Measurements from ENCODE around the gene LGALS1.
"Not testable (repeated sequence)": the region's sequence is repeated elsewhere in the genome, so short reads cannot be mapped to it uniquely, and the experiment has no call there.

LGALS1 gene

DNA sequence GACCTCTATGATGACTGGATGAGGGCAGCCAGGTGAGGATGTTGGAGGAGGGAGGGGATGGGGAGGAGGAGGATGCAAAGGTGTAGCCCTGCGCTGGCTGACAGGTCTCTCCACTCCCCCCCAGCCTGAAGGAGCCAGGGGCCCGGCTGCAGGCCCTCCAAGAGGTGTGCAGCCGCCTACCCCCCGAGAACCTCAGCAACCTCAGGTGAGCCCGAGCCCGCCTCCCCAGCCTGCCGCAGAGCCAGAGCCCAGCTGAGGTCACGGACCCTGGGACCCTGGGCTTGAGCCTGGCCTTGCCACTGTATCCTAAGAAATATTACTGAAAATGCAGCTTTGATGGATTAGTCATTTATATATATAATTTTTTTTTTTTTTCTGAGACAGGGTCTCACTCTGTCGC is 28.1 kb upstream of the LGALS1 start:
- DNase-seq (ENCODE audit: low read depth) = no peak
- TF ChIP-seq, protein P1, sequence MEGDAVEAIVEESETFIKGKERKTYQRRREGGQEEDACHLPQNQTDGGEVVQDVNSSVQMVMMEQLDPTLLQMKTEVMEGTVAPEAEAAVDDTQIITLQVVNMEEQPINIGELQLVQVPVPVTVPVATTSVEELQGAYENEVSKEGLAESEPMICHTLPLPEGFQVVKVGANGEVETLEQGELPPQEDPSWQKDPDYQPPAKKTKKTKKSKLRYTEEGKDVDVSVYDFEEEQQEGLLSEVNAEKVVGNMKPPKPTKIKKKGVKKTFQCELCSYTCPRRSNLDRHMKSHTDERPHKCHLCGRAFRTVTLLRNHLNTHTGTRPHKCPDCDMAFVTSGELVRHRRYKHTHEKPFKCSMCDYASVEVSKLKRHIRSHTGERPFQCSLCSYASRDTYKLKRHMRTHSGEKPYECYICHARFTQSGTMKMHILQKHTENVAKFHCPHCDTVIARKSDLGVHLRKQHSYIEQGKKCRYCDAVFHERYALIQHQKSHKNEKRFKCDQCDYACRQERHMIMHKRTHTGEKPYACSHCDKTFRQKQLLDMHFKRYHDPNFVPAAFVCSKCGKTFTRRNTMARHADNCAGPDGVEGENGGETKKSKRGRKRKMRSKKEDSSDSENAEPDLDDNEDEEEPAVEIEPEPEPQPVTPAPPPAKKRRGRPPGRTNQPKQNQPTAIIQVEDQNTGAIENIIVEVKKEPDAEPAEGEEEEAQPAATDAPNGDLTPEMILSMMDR (IDR thresholded peaks at IDR 0.05; ENCODE audit: control insufficient read depth, insufficient read depth, low read depth, low read length, missing control alignments) = no peak
- no peak overlapping the region for H3K4me3 ChIP-seq (ENCODE audit: control insufficient read depth, low read depth, low read length)

DNA sequence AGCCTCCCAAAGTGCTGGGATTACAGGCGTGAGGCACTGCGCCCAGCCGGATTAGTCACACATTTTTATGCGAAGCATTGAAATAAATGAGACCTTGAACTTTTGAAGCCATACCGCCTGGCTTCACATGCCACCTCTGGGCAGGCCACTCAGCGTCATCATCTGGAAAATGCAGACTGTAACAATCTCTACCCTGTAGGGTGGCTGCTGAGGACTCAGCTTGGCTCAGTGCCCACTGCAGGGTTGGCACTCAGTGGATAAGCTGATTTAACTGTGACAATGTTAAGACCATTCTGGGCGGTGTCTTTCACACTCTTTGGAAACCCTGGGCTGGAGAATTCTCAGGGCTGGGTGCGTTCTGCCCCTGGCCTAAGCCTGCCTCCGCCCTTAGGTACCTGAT is 27.5 kb upstream of the LGALS1 start:
- no peak overlapping the region for H3K4me3 ChIP-seq (ENCODE audit: control insufficient read depth, low read depth, low read length)
- no peak for DNase-seq (ENCODE audit: low read depth)
- TF ChIP-seq, protein P1 (IDR thresholded peaks at IDR 0.05; ENCODE audit: control insufficient read depth, insufficient read depth, low read depth, low read length, missing control alignments) = no peak

DNA sequence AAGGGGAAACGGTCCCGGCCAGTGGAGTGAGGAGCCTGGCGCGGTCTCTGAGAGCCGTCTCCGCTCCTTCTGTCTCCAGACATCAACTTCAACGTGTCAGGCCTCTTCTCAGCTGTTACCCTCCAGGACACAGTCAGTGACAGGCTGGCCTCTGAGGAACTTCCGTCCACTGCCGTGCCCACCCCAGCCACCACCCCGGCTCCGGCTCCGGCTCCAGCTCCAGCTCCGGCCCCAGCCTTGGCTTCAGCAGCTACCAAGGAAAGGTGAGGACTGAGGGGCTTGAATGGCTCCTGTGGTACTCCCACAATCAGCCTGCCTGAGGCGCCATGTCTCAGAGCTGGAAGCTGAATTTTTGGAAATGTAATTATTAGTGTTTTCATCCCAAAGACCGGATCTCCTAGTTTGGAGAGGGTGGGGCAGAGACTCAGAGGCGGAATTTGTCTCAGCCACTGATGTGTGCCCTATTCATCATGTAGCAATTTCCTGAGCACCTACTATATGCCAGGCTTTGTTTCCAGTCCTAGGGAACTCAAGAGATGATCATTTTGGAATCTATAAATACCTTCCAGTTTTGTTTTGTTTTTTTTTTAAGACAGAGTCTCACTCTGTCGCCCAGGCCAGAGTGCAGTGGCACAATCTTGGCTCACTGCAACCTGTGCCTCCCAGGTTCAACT is 24.8 kb upstream of the LGALS1 start:
- no peak overlapping the region for H3K4me3 ChIP-seq (ENCODE audit: control insufficient read depth, low read depth, low read length)
- TF ChIP-seq, protein P1 (IDR thresholded peaks at IDR 0.05; ENCODE audit: control insufficient read depth, insufficient read depth, low read depth, low read length, missing control alignments) = no peak
- DNase-seq (ENCODE audit: low read depth) = no peak

DNA sequence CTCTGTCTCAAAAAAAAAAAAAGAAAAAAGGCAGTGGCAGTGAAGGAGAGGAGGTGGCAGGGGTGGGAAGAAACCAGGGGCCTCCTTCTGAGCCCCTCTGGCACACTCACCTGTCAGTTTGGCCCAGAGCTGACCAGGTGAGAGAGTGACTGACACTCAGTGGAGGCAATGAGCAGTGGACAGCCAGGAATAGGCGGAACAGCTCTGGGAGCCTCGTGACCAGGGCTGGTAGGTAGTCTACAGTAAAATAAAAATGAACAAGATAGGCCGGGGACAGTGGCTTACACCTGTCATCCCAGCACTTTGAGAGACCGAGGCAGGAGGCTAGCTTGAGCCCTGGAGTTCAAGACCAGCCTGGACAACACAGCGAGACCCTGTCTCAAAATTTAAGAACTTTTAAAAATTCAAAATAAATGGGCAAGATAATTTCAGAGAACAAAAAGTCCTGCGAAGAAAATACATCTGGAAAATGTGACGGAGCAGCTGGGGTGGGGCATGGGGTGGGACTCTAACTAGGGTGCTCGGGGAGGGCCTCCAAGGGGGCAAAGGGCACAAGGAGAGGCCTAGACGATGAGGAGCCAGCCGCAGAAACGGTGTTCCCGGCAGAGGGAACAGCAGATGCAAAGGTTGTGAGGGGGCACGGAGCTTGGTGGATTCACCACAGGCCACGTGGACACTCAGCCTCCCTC is 20.7 kb upstream of the LGALS1 start:
- TF ChIP-seq, protein P1 (IDR thresholded peaks at IDR 0.05; ENCODE audit: control insufficient read depth, insufficient read depth, low read depth, low read length, missing control alignments) = no peak
- no peak for DNase-seq (ENCODE audit: low read depth)
- no peak overlapping the region for H3K4me3 ChIP-seq (ENCODE audit: control insufficient read depth, low read depth, low read length)

DNA sequence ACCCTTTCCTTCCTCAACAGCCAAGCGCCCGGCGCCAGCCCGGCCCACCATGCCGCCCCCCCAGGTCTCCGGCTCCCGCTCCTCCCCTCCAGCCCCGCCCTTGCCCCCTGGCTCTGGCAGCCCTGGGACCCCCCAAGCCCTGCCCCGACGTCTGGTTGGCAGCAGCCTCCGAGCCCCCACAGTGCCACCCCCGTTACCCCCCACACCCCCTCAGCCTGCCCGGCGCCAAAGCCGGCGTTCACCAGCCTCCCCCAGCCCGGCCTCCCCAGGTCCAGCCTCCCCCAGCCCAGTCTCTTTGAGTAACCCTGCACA is 20.2 kb upstream of the LGALS1 start:
- DNase-seq (ENCODE audit: low read depth) = no peak
- TF ChIP-seq, protein P1 (IDR thresholded peaks at IDR 0.05; ENCODE audit: control insufficient read depth, insufficient read depth, low read depth, low read length, missing control alignments) = no peak
- H3K4me3 ChIP-seq (ENCODE audit: control insufficient read depth, low read depth, low read length) = no peak overlapping the region

DNA sequence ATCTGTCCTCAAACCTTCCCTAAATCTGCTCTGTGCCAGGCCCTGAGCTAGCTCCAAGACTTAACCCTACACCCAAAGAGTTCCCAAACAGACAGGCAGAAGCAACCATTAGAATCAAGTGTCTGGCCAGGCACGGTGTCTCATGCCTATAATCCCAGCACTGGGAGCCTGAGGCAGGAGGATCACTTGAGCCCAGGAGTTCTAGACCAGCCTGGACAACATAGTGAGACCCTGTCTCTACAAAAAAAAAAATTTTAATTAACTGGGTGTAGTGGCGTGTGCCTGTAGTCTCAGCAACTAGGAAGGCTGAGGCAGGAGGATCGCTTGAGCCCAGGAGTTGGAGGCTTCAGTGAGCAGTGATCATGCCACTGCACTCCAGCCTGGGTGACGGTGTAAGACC is 18.9 kb upstream of the LGALS1 start:
- DNase-seq (ENCODE audit: low read depth); H3K4me3 ChIP-seq (ENCODE audit: control insufficient read depth, low read depth, low read length): not testable (repeated sequence)

DNA sequence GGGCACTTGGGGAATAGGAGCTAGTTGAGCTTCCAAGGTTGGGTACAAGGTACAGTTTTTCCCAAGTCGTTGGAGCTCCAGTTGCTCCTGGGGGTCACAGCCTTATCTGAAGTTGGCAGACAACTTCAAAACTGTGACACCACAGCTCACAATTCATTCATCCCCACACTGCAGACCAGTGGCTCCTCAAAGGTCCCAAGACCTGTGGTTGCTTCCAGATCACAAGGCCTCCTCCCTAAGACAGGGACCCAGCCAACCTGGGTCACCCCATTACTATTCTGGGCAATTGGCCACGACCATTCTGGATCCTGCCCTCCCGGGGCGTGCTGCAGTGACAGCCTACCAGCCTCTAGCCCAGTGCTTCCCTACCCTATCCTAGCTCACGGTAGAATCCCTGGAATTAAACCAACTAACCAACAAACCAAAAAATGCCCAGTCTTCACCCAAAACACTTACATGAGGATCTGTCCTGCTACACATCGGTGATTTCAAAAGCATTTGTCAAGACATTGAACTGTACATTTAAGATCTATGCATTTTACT is 17.8 kb upstream of the LGALS1 start:
- TF ChIP-seq, protein P1 (IDR thresholded peaks at IDR 0.05; ENCODE audit: control insufficient read depth, insufficient read depth, low read depth, low read length, missing control alignments) = no peak

More for the DNA sequence above, 17.8 kb upstream of the LGALS1 start:
- H3K4me3 ChIP-seq (ENCODE audit: control insufficient read depth, low read depth, low read length) = peak overlapping the region; percentile 50
- no peak for DNase-seq (ENCODE audit: low read depth)

Data from AG09309 (cell line).